ENCODE measurements around the gene COL8A2.

- TF ChIP-seq, protein P1, sequence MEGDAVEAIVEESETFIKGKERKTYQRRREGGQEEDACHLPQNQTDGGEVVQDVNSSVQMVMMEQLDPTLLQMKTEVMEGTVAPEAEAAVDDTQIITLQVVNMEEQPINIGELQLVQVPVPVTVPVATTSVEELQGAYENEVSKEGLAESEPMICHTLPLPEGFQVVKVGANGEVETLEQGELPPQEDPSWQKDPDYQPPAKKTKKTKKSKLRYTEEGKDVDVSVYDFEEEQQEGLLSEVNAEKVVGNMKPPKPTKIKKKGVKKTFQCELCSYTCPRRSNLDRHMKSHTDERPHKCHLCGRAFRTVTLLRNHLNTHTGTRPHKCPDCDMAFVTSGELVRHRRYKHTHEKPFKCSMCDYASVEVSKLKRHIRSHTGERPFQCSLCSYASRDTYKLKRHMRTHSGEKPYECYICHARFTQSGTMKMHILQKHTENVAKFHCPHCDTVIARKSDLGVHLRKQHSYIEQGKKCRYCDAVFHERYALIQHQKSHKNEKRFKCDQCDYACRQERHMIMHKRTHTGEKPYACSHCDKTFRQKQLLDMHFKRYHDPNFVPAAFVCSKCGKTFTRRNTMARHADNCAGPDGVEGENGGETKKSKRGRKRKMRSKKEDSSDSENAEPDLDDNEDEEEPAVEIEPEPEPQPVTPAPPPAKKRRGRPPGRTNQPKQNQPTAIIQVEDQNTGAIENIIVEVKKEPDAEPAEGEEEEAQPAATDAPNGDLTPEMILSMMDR (conservative IDR thresholded peaks at IDR 0.05; ENCODE audit: low read length) = no peak
- TF ChIP-seq EZH2phosphoT487 (IDR thresholded peaks at IDR 0.05; ENCODE audit: borderline replicate concordance) = no peak
Observed at GRCh38 chr1:36157115-36157903, 32.3 kb upstream of the COL8A2 start.
